HCT116 (cell line): Measurements from ENCODE around the gene WFDC5.

Experiments
- CTCF ChIP-seq, 3 experiments: fragments of 200-600 bp in 1 of 3; sonication (generic) in 1 of 3; IDR thresholded peaks in 2 of 3; conservative IDR thresholded peaks in 1 of 3; 2 replicates each; pipeline ENCODE4 v1.5.1; 2012 to 2017; ENCODE audit warnings: low read depth in 2 of 3, low read length in 2 of 3, antibody characterized with exemption in 1 of 3, borderline replicate concordance in 1 of 3, control low read depth in 1 of 3, mild to moderate bottlenecking in 1 of 3, mixed read lengths in 1 of 3, mixed run types in 1 of 3, moderate library complexity in 1 of 3; ENCODE audit not compliant: insufficient read depth in 1 of 3
- EZH2 ChIP-seq: fragments of 200-600 bp; sonication (generic); IDR thresholded peaks from 2 replicates; pipeline ENCODE4 v1.6.1; 2017; ENCODE audit warnings: antibody characterized with exemption, mixed run types
- POLR2A ChIP-seq: IDR thresholded peaks from 2 replicates; pipeline ENCODE4 v1.7.0; 2011; ENCODE audit warnings: borderline replicate concordance; ENCODE audit not compliant: insufficient read depth, insufficient read length; ENCODE audit errors: extremely low read depth
- POLR2AphosphoS5 ChIP-seq: IDR thresholded peaks from 2 replicates; pipeline ENCODE4 v1.6.1; 2011; ENCODE audit warnings: mild to moderate bottlenecking, low read depth, low read length, moderate library complexity
- SIN3A ChIP-seq: IDR thresholded peaks from 2 replicates; pipeline ENCODE4 v1.6.1; 2012; ENCODE audit warnings: low read depth

- TF ChIP-seq EZH2 (no peak), POLR2A (no peak), SIN3A (no peak), CTCF (IDR thresholded peaks at IDR 0.05 in 2 of 3, conservative IDR thresholded peaks at IDR 0.05 in 1 of 3; ENCODE audit: borderline replicate concordance in 1 of 3, insufficient read depth in 1 of 3, low read depth in 2 of 3, low read length in 2 of 3) (no peak), POLR2AphosphoS5 (no peak)
Measured at GRCh38 chr20:45073221-45073620, 41.8 kb downstream of the WFDC5 start.
